Measurements from ENCODE around the gene MAP4.

- no peak for TF ChIP-seq CTCF (IDR thresholded peaks at IDR 0.05)
- TF ChIP-seq POLR2AphosphoS5 (IDR thresholded peaks at IDR 0.05; ENCODE audit: insufficient read depth in 1 of 2, low read depth in 1 of 2) = no peak
- no peak for TF ChIP-seq POLR2A (IDR thresholded peaks at IDR 0.05)
These were observed 22.0 kb downstream of the MAP4 start for GRCh38 chr3:47994180-47994579.
